Activated CD4-positive, alpha-beta T cell treated with anti-CD3 and anti-CD28 coated beads, Interleukin-2, amount 50 U/mL, for 4 hours (primary cell): Measurements from ENCODE around the gene CPSF7.
"Not testable (repeated sequence)": the region's sequence is repeated elsewhere in the genome, so short reads cannot be mapped to it uniquely, and the experiment has no call there.

Source experiments
- DNase-seq, 2 experiments: peaks; one replicate each; pipeline ENCODE4 v3.0.0-alpha.2; 2020

CPSF7 gene

GRCh38 chr11:61383859-61384258 is 45.9 kb downstream of the CPSF7 start:
- DNase-seq: not testable (repeated sequence)

DNA sequence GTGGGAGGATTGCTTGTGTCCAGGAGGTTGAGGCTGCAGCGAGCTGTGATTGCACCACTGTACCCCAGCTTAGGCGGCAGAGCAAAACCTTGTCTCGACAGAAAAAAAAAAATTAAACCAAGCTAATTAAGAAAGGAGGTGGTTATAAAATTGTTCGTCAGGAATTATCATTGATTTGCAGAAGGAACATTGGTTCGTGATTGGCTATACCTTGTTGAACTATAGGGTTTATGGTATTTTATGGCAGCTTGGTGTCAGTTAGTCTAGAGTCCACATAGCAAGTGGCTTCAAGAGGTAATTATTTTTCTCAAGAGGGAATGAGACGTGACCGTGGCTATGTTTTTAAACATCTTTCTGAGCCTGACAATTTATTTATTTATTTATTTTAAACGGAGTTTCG is 48.9 kb downstream of the CPSF7 start:
- DNase-seq: no peak

DNA sequence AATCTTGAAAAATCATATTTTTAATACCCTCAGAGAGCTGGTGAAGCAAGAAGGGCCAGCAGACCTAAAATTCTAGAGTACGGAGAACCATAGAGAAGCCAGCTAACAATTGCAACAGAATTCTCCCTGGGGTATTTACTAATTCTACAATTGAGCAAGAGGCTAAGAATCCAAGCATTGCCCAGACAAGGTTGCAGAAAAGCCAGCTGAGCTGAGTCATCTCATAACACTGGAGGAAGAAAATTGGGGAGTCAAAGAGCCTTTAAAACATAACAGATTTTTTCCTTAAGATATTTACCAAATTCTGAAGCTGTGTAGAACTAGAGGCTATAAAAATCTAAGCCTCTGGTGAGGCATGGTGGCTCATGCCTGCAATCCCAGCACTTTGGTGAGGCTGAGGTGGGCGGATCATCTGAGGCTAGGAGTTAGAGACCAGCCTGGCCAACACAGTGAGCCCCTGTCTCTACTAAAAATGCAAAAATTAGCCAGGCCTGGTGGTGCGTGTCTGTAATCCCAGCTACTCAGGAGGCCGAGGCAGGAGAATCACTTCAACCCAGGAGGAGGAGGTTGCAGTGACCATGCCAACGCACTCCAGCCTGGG is 51.0 kb downstream of the CPSF7 start:
- DNase-seq: no peak

- DNase-seq: no peak
These were observed 52.2 kb downstream of the CPSF7 start for GRCh38 chr11:61377461-61378160.

DNA sequence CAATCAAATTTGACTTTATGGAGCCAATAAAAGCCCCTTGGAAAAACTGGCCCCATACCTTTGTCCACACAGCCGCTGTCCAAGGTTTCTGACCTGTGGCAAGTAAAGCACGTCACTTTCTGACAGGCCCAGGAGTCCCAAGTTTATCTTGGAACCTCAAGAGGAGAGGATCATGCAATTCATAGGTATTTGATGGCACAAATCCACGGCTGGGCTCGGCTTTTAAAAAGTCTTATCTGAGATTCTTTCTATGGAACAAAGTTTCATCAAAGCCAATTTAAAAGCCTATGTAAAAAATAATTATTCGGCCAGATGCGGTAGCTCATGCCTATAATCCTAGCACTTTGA is 54.0 kb downstream of the CPSF7 start:
- DNase-seq: no peak

- DNase-seq: no peak
These were observed 56.9 kb downstream of the CPSF7 start for GRCh38 chr11:61372659-61373420.

GRCh38 chr11:61370349-61371005 is 59.3 kb downstream of the CPSF7 start:
- no peak for DNase-seq

DNA sequence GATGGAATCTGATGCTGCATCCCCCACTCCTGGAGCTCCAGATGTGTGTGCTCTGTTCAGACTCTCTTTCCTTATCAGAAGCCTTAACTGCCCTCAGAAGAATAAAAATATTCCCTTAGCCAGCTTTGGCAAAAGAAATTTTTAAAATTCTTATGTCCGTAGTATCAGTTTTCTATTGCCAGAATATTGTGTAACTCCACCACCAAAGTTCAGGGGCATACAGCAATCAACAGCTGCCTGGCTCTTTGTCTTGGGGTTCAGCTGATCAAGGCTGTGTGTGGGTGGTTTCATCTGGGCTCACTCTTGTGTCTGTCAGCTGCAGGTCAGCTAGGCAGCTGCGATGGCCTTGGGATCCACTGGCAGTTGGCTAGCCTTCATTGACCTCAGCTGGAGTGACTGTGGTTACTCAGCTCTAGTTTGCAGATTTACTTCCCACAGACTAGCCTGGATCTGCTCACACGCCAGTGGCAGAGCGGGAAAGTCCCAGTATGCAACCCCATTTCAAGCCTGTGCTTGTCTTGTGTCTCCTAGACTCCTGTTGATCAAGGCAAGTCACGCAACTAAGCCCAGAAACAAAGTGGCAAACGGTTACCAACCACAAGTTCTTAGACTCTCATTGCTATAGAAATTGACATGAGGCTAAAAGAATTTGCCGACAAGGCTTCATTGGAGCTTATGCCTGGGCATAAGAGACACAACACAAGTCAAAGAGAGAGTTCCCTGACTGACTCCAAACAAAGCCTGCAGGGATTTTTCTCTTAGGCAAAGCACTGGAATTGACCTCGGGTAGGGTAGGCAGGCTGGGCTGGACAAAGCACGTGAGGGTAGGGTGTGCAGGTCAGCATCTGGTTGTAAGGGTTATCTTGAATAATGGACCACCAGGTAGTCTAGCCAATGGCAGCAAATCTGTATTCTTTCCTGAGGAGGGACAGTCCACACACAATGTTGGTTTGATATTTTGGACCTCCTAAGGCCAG is 60.1 kb downstream of the CPSF7 start:
- no peak for DNase-seq

- DNase-seq: no peak
These were observed 61.1 kb downstream of the CPSF7 start for GRCh38 chr11:61368646-61369045.

DNA sequence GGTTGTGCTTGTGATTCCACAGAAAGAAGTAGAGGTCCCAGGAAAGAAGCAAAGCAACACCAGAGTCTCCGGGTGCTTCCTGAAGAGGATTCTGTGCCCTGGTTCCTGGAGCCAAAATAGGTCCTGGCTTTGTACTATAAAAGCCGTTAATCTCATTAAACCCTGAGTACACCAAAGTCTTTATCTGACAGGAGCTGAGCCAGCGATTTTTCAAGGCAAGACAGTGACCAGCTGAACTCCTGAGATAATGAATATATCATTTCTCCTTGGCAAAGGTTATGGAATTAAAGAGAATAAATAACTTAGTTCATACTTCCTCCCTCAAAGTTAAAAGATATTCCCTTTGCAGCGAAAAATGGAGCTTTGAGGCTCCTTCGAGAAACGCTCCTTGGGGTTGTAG is 62.4 kb downstream of the CPSF7 start:
- no peak for DNase-seq

GRCh38 chr11:61364012-61364675 is 65.6 kb downstream of the CPSF7 start:
- DNase-seq: no peak

- DNase-seq: peak; percentile 10 to 22
These were observed 67.3 kb downstream of the CPSF7 start for GRCh38 chr11:61362542-61362875.

- peak; percentile 80 to 84 for DNase-seq
These were observed 67.8 kb downstream of the CPSF7 start, which contains the start of the genes CYB561A3 and TMEM138 for GRCh38 chr11:61361741-61362541. CYB561A3 (minus strand) TSS chr11:61361882; CDS start chr11:61356713, 5,169 bp downstream. TMEM138 (plus strand) TSS chr11:61362374; CDS start chr11:61364391, 2,017 bp downstream.

- no peak for DNase-seq
These were observed 68.5 kb downstream of the CPSF7 start for GRCh38 chr11:61361237-61361740.

DNA sequence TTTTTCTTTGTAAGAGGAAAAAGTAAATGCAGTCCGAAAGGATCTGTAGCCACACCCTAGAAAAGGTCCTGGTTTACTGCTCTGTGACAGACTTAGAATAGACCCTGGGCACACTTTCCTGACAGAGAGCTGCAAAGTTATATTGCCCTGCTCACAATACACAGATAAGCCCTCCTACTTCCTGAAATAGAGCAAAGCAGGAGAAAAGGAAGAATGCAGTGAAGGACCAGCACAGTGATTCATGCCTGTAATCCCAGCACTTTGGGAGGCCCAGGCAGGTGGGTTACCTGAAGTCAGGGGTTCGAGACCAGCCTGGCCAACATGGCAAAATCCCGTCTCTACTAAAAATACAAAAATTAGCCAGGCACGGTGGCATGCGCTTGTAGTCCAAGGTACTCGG is 70.3 kb downstream of the CPSF7 start:
- no peak for DNase-seq

- DNase-seq: no peak
These were observed 71.2 kb downstream of the CPSF7 start for GRCh38 chr11:61358566-61358965.

DNA sequence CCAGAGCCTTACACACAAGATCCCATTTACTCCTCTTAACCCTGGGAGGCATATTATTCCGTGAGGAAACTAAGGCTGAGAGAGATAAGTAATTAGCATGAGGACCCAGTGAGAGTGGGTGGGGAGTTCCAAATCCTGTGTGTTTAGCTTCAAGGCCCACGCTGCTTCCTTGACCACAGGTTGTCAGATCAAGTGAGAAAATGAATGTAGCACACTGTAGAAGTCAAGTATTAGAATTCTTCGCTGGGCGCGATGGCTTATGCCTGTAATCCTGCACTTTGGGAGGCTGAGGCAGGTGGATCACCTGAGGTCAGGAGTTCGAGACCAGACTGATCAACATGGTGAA is 71.9 kb downstream of the CPSF7 start:
- DNase-seq: no peak

GRCh38 chr11:61357233-61357893 is 72.4 kb downstream of the CPSF7 start:
- no peak for DNase-seq

DNA sequence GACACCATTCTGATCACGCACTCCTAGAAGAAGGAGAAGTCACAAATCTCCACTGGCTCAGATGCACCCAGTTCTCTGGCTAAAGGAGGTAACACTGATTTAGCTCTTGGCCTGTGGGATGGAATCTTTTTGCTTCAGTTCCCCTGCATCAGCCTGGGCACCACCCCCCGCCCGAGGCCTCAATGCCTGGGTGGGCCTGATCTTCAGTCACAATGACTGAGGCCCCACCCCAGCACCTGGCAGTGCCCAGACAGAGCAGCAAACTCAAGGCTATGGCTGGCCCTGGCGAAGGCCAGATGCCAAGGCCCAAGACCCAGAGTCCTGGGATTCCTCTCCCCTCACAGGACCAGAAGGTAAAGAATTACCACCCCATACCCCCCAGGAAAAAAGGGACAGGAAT is 73.1 kb downstream of the CPSF7 start:
- DNase-seq: no peak

DNA sequence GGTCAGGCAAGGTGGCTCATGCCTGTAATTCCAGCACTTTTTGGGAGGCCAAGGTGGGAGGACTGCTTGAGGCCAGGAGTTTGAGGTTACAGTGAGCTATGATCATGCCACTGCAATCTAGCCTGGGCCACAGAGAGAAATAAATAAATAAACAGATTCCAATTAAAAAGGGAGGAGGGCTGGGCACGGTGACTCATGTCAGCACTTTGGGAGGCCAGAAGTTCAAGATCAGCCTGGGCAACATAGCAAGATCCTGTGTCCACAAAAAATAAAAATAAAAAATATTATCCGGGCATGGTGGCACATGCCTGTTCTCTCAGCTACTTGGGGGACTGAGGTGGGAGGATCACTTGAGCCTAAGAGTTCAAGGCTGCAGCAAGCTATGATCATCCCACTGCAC is 75.6 kb downstream of the CPSF7 start:
- DNase-seq: no peak
